Measurements from ENCODE around the gene ACO2. TPM values are rescaled to one million over a fixed set of nuclear protein-coding genes. Genes with fewer than 3 reads are reported as not detected.

Gene ACO2
- total RNA-seq, 2 experiments from 2014 or later: 69.5 to 71.9 TPM

DNA sequence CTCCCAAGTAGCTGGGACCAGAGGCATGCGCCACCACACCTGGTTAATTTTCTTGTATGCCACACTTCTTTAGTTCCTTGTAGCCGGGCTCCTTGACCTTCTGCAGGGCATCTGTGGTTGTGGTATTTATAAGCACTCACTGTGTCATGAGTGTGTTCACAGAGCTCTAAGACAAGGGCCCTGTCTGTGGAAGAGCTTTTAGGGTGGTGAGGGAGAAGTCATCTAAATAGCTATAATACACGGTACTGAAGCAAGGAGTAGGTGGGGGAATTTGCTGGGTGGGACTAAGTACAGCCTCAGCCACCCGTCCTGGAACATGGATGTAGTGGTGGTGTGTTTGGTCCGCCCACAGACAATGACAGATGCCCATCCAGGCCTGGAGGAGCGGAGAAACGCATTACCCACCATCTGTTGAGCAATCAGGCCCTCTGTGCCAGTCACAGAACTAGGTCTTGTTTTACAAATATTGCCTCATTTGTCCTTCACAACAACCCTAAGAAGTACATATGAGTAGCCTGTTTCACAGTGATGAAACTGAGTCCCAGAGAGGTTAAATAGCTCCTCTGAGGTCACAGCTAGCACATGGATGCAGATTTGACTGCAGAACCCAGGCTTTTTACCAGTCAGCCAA is 10.1 kb downstream of the ACO2 start:
- H3K9me3 ChIP-seq (ENCODE audit: control insufficient read depth in 1 of 2, insufficient read depth in 1 of 2, low read length in 2 of 2): no peaks in the 10 kb centered on the region
- Mint-ChIP-seq H3K27me3 (no peaks in the 10 kb centered on the region), H3K4me3 (no peak overlapping the region), H3K9me3 (no peaks in the 10 kb centered on the region), H3K27ac (no peak overlapping the region), H3K36me3 (ENCODE audit: low read depth) (peaks cover 11% of the 10 kb centered on the region), H3K4me1 (ENCODE audit: low read depth) (peaks cover 40% of the 10 kb centered on the region)
- ATAC-seq (ENCODE audit: poor library complexity) (no peak), DNase-seq (no peak)
- H3K36me3 ChIP-seq (ENCODE audit: insufficient read depth, low read length): peaks cover 29% of the 10 kb centered on the region
- H3K4me1 ChIP-seq (ENCODE audit: insufficient read depth, low read length): peaks cover 16% of the 10 kb centered on the region
- CTCF ChIA-PET: no interaction called here
- H3K4me3 ChIP-seq (ENCODE audit: low read length): no peak overlapping the region
- intact Hi-C loops (cut with DNase I, micrococcal nuclease): loop anchor here in 1 of 2 experiments (5.0 kb wide), 1 partner anchor 43 kb away; no protein-coding TSS in a partner anchor
- no peak overlapping the region for H3K27ac ChIP-seq (ENCODE audit: low read depth in 1 of 2, low read length in 2 of 2)
- TF ChIP-seq, protein P1, sequence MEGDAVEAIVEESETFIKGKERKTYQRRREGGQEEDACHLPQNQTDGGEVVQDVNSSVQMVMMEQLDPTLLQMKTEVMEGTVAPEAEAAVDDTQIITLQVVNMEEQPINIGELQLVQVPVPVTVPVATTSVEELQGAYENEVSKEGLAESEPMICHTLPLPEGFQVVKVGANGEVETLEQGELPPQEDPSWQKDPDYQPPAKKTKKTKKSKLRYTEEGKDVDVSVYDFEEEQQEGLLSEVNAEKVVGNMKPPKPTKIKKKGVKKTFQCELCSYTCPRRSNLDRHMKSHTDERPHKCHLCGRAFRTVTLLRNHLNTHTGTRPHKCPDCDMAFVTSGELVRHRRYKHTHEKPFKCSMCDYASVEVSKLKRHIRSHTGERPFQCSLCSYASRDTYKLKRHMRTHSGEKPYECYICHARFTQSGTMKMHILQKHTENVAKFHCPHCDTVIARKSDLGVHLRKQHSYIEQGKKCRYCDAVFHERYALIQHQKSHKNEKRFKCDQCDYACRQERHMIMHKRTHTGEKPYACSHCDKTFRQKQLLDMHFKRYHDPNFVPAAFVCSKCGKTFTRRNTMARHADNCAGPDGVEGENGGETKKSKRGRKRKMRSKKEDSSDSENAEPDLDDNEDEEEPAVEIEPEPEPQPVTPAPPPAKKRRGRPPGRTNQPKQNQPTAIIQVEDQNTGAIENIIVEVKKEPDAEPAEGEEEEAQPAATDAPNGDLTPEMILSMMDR (IDR thresholded peaks at IDR 0.05): no peak
- no peaks in the 10 kb centered on the region for H3K27me3 ChIP-seq (ENCODE audit: control insufficient read depth in 1 of 2, insufficient read depth in 2 of 2, low read length in 2 of 2)
- POLR2A ChIA-PET: interaction anchor here (1.1 kb wide), 1 partner anchor 10 kb away, joined by 4 read pairs; the partner anchor contains the start of genes ACO2 and PHF5A

DNA sequence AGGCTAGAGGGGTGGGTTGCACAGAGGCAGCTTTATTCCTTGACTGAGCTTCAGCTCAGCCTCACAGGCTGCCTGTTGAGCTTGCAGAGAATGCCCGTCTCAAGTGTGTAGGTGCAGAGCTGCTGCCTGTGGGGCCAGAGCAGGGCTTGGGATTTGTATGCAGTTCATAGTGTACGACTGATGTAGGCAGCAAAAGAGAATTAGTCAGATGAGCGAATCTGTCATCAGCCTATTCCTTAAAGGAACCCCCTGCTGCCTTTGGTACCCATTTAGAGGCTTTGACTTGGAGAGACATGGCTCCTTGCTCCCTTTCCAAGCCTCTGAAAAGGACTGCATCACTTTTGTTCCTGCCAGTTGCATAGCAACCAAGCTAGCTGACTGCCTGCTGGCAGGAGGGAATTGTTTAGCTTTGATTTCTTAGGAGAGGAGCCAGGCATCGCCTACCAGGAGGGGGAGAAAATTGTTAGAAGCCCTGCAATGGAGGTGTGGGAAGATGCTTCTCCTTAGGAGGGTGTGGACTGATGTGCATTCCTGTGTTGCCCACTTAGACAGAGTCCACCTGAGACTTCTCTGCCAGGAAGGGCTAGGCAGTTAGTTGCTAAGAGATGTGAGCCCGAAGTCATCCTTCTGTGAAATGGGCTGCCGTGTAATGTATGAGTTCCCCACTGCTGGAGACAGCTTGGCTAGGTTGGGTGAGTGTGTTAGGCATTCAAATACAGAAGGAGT is 10.9 kb downstream of the ACO2 start:
- ChIA-PET CTCF (no interaction called here), POLR2A (no interaction called here)
- Mint-ChIP-seq H3K27ac (no peak overlapping the region), H3K9me3 (no peaks in the 10 kb centered on the region), H3K36me3 (ENCODE audit: low read depth) (peaks cover 11% of the 10 kb centered on the region), H3K4me1 (ENCODE audit: low read depth) (peaks cover 44% of the 10 kb centered on the region), H3K27me3 (no peaks in the 10 kb centered on the region), H3K4me3 (no peak overlapping the region)
- Histone ChIP-seq H3K4me1 (ENCODE audit: insufficient read depth, low read length) (peaks cover 16% of the 10 kb centered on the region), H3K36me3 (ENCODE audit: insufficient read depth, low read length) (peaks cover 28% of the 10 kb centered on the region), H3K9me3 (ENCODE audit: control insufficient read depth in 1 of 2, insufficient read depth in 1 of 2, low read length in 2 of 2) (no peaks in the 10 kb centered on the region), H3K27me3 (ENCODE audit: control insufficient read depth in 1 of 2, insufficient read depth in 2 of 2, low read length in 2 of 2) (no peaks in the 10 kb centered on the region), H3K27ac (ENCODE audit: low read depth in 1 of 2, low read length in 2 of 2) (no peak overlapping the region), H3K4me3 (ENCODE audit: low read length) (no peak overlapping the region)
- ATAC-seq (ENCODE audit: poor library complexity): no peak
- intact Hi-C loops (cut with DNase I, micrococcal nuclease): loop anchor here in 1 of 2 experiments (5.0 kb wide), 1 partner anchor 42 kb away; no protein-coding TSS in a partner anchor
- DNase-seq: no peak
- TF ChIP-seq, protein P1 (IDR thresholded peaks at IDR 0.05): no peak

DNA sequence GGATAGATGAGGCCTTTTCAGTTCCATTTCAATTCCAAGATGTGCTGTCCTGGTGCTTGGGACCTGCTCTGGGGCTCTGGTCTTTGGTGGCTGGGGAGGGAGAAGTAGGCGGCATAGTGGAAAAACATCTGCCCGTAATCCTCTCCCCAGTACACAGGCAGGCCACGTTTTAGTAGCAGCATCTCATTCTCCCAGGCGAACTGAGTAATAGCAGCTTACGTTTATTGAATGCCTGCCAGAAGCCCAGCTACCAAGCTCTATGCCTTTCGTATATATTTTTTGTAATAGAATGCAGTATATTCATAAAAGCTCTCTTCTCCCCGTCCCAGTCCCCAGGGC is 11.4 kb downstream of the ACO2 start:
- Histone ChIP-seq H3K36me3 (ENCODE audit: insufficient read depth, low read length) (peaks cover 25% of the 10 kb centered on the region), H3K9me3 (ENCODE audit: control insufficient read depth in 1 of 2, insufficient read depth in 1 of 2, low read length in 2 of 2) (no peaks in the 10 kb centered on the region), H3K27me3 (ENCODE audit: control insufficient read depth in 1 of 2, insufficient read depth in 2 of 2, low read length in 2 of 2) (no peaks in the 10 kb centered on the region), H3K27ac (ENCODE audit: low read depth in 1 of 2, low read length in 2 of 2) (no peak overlapping the region), H3K4me3 (ENCODE audit: low read length) (no peak overlapping the region), H3K4me1 (ENCODE audit: insufficient read depth, low read length) (peaks cover 16% of the 10 kb centered on the region)
- intact Hi-C loops (cut with DNase I, micrococcal nuclease): no loop called here
- Mint-ChIP-seq H3K4me1 (ENCODE audit: low read depth) (peaks cover 44% of the 10 kb centered on the region), H3K36me3 (ENCODE audit: low read depth) (peaks cover 11% of the 10 kb centered on the region), H3K4me3 (no peak overlapping the region), H3K27me3 (no peaks in the 10 kb centered on the region), H3K9me3 (no peaks in the 10 kb centered on the region), H3K27ac (no peak overlapping the region)
- TF ChIP-seq, protein P1 (IDR thresholded peaks at IDR 0.05): no peak
- DNase-seq (no peak), ATAC-seq (ENCODE audit: poor library complexity) (no peak)
- ChIA-PET POLR2A (no interaction called here), CTCF (no interaction called here)

Measured in CD4-positive, alpha-beta T cell (primary cell).